ENCODE results near the gene HYI. TPM values are rescaled to one million over a fixed set of nuclear protein-coding genes. Genes with fewer than 3 reads are reported as not detected.

Gene HYI
- total RNA-seq, 1 experiment from 2014 or later = 89.8 TPM

DNA sequence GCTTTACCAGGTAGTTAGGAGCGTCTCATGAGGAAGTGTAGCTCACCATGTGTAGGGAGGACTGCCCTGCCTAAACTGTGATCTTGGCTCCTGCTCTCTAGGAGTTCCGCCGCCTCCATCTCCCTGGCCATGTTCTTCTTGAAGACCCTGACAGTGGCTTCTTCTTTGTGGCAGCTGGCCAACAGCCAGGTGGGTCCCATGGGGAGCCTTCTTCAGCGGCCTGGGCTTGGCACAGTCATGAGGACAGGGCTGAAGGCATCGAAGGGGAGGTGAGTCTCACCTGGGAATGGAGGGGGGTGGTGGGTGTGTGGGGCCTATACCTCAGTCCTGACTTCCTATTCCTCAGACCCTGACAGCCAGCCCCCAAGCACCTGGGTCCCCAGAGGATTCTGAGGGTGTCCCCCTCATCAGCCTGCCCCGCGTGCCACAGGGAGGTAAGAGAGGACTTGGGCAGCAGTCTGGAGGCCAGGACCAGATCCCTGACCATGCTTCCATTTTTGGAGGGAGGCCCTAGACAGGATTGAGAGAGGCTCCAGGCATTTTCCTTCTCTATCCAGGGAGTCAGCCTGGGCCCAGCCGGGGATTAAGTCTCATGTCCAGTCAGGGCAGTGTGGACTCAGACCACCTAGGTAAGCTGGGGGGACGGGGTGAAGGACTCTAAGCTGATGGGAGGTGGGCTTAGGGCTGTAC is 21.4 kb downstream of the HYI start:
- TF ChIP-seq EZH2phosphoT487 (IDR thresholded peaks at IDR 0.05; ENCODE audit: borderline replicate concordance, low read length) = no peak
- TF ChIP-seq EZH2 (IDR thresholded peaks at IDR 0.05; ENCODE audit: low read length, unreplicated experiment) = no peak
- TF ChIP-seq, protein P1, sequence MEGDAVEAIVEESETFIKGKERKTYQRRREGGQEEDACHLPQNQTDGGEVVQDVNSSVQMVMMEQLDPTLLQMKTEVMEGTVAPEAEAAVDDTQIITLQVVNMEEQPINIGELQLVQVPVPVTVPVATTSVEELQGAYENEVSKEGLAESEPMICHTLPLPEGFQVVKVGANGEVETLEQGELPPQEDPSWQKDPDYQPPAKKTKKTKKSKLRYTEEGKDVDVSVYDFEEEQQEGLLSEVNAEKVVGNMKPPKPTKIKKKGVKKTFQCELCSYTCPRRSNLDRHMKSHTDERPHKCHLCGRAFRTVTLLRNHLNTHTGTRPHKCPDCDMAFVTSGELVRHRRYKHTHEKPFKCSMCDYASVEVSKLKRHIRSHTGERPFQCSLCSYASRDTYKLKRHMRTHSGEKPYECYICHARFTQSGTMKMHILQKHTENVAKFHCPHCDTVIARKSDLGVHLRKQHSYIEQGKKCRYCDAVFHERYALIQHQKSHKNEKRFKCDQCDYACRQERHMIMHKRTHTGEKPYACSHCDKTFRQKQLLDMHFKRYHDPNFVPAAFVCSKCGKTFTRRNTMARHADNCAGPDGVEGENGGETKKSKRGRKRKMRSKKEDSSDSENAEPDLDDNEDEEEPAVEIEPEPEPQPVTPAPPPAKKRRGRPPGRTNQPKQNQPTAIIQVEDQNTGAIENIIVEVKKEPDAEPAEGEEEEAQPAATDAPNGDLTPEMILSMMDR (conservative IDR thresholded peaks at IDR 0.05; ENCODE audit: low read depth, low read length) = no peak
- Histone ChIP-seq H3F3A (ENCODE audit: low read length, unreplicated experiment) (no peaks in the 10 kb centered on the region), H3K4me3 (ENCODE audit: low read length) (no peak overlapping the region), H3K9me3 (ENCODE audit: low read length) (no peaks in the 10 kb centered on the region), H3K9me2 (replicated peaks; ENCODE audit: low read length) (no peaks in the 10 kb centered on the region), H3K27ac (ENCODE audit: low read length) (no peak overlapping the region), H3K4me1 (ENCODE audit: insufficient read depth, low read length) (no peaks in the 10 kb centered on the region), H3K79me2 (ENCODE audit: low read length) (no peaks in the 10 kb centered on the region), H2AFZ (ENCODE audit: low read length) (no peak overlapping the region), H3K27me3 (ENCODE audit: low read length) (no peaks in the 10 kb centered on the region), H3K9ac (ENCODE audit: low read length) (no peak overlapping the region), H3K36me3 (ENCODE audit: low read depth, low read length) (peaks cover 38% of the 10 kb centered on the region), H4K20me1 (ENCODE audit: low read length) (no peaks in the 10 kb centered on the region), H3K4me2 (ENCODE audit: low read length) (no peak overlapping the region)
- intact Hi-C loops (cut with micrococcal nuclease) = no loop called here
- DNase-seq (no peak), ATAC-seq (no peak)
- BruUV-seq (replicated peaks) = no TSS peak
- ChIA-PET CTCF (no interaction called here), POLR2A (ENCODE audit: unreplicated experiment) (no interaction called here)

DNA sequence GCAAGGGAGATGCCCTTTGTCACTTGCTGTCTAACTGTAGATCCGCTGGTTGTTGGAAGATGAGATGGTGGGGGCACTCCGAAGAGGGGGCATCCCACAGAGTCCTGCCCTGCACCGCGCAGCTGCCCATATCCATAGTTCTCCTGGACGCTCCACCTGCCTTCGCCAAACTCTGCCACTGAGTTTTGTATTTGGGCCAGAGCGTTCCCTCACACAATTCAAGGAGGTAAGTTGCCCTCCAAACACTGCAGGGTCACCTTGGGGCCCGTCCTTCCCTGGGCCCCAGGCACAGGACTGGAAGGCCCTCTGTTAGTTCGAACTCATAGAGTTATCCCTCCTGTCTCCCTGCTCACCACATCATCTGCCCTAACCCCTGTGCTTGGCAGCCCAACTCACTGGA is 22.1 kb downstream of the HYI start:
- Histone ChIP-seq H3K4me1 (ENCODE audit: insufficient read depth, low read length) (no peaks in the 10 kb centered on the region), H3K27me3 (ENCODE audit: low read length) (no peaks in the 10 kb centered on the region), H3K4me3 (ENCODE audit: low read length) (no peak overlapping the region), H3K27ac (ENCODE audit: low read length) (no peak overlapping the region), H3K9me2 (replicated peaks; ENCODE audit: low read length) (no peaks in the 10 kb centered on the region), H3K79me2 (ENCODE audit: low read length) (no peaks in the 10 kb centered on the region), H3F3A (ENCODE audit: low read length, unreplicated experiment) (no peaks in the 10 kb centered on the region), H3K4me2 (ENCODE audit: low read length) (no peak overlapping the region), H3K36me3 (ENCODE audit: low read depth, low read length) (peaks cover 38% of the 10 kb centered on the region), H2AFZ (ENCODE audit: low read length) (no peak overlapping the region), H3K9ac (ENCODE audit: low read length) (no peak overlapping the region), H4K20me1 (ENCODE audit: low read length) (no peaks in the 10 kb centered on the region), H3K9me3 (ENCODE audit: low read length) (no peaks in the 10 kb centered on the region)
- TF ChIP-seq EZH2 (IDR thresholded peaks at IDR 0.05; ENCODE audit: low read length, unreplicated experiment) = no peak
- ChIA-PET POLR2A (ENCODE audit: unreplicated experiment) (no interaction called here), CTCF (no interaction called here)
- DNase-seq (no peak), ATAC-seq (no peak)
- intact Hi-C loops (cut with micrococcal nuclease) = no loop called here
- BruUV-seq (replicated peaks) = no TSS peak

DNA sequence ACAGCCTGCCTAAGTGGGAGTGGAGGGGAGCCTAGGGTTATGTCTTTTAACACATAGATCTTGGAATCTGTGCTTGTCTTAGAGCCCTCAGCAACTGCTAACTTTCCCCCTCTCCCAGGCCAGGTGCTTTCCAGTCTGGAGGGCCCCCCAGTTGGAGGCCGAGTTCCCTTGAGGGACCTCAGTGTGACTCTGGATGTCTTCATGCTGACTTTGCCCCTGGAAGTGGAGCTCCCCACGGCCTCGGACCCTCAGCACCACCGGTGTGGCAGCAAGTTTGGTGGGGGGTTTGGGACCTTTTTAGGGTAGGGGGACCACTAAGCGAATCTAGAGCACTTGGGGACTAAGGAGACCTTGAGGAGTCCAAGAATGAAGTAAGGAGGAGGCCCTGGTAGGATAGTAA is 22.9 kb downstream of the HYI start:
- H4K20me1 ChIP-seq (ENCODE audit: low read length) = no peaks in the 10 kb centered on the region
- TF ChIP-seq, protein P1 (conservative IDR thresholded peaks at IDR 0.05; ENCODE audit: low read depth, low read length) = no peak
- no peak for TF ChIP-seq EZH2phosphoT487 (IDR thresholded peaks at IDR 0.05; ENCODE audit: borderline replicate concordance, low read length)
- no peak for TF ChIP-seq EZH2 (IDR thresholded peaks at IDR 0.05; ENCODE audit: low read length, unreplicated experiment)
- CTCF ChIA-PET = no interaction called here
- no peak overlapping the region for H3K27ac ChIP-seq (ENCODE audit: low read length)
- H3K4me3 ChIP-seq (ENCODE audit: low read length) = no peak overlapping the region
- no peak overlapping the region for H3K4me2 ChIP-seq (ENCODE audit: low read length)
- no peaks in the 10 kb centered on the region for H3K27me3 ChIP-seq (ENCODE audit: low read length)
- DNase-seq (no peak), ATAC-seq (no peak)
- H3K9me3 ChIP-seq (ENCODE audit: low read length) = no peaks in the 10 kb centered on the region
- peaks cover 38% of the 10 kb centered on the region for H3K36me3 ChIP-seq (ENCODE audit: low read depth, low read length)
- no peaks in the 10 kb centered on the region for H3K9me2 ChIP-seq (replicated peaks; ENCODE audit: low read length)
- no TSS peak for BruUV-seq (replicated peaks)
- POLR2A ChIA-PET (ENCODE audit: unreplicated experiment) = no interaction called here
- H2AFZ ChIP-seq (ENCODE audit: low read length) = no peak overlapping the region
- intact Hi-C loops (cut with micrococcal nuclease) = no loop called here
- H3F3A ChIP-seq (ENCODE audit: low read length, unreplicated experiment) = no peaks in the 10 kb centered on the region
- H3K9ac ChIP-seq (ENCODE audit: low read length) = no peak overlapping the region
- H3K79me2 ChIP-seq (ENCODE audit: low read length) = no peaks in the 10 kb centered on the region
- no peaks in the 10 kb centered on the region for H3K4me1 ChIP-seq (ENCODE audit: insufficient read depth, low read length)
